NCI-H1048 (cell line): Measurements from ENCODE around the gene CPEB4.

ENCODE experiments used
- DNase-seq: peaks from one replicate; lab custom pipeline; 2025; lab: John Stamatoyannopoulos, UW

Gene CPEB4

DNA sequence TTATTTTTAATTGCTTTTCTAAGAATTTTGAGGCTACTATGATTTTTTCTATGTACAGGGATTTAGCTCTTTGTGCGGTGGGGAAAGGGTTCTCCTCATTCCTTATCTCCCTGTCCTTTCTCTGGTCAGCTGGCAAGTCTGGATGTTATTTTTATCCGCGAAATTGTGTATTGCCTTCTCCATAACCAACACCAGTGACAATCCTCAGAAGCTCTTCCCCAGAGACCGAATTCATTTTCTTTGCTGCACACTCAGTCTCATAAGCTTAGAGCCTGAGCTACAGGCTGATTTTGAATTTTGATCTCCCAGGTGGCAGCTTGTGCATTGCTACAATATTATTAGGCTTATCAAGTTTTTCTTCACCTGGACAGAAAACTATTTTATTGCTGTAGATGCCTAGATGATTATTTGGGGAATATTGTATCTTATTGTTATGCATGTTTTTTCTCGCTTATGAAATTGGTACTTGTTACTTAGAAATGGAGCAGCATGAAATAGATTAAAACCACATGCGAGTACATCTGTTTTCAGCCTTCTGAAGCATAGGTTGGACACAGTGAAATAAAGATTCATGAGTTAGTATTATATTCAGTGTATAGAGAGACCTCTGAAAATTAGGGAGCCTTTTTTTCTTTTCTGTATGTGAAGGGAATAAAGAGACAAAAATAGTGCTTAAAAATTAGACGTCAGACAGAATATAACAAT, 27.3 kb downstream of the CPEB4 start:
- DNase-seq: no peak

DNA sequence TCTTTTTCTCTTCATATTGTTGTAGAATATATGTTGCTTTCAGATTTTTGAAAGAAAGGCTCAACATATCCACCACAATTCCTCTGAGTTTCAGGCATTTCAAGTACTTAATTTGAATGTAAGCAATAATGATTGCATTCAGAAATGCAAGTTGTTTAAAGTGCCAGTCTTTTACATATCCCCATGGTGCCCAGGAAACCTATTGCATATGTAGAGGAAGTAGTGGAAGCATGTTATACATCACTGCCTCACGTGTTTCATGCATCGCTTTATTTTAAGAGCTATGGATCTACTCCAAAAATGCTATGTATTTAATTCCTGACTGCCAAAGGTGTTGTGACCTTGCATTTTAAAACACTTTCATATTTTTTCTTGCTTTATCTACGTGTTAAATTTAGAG, 28.1 kb downstream of the CPEB4 start:
- DNase-seq: no peak

DNA sequence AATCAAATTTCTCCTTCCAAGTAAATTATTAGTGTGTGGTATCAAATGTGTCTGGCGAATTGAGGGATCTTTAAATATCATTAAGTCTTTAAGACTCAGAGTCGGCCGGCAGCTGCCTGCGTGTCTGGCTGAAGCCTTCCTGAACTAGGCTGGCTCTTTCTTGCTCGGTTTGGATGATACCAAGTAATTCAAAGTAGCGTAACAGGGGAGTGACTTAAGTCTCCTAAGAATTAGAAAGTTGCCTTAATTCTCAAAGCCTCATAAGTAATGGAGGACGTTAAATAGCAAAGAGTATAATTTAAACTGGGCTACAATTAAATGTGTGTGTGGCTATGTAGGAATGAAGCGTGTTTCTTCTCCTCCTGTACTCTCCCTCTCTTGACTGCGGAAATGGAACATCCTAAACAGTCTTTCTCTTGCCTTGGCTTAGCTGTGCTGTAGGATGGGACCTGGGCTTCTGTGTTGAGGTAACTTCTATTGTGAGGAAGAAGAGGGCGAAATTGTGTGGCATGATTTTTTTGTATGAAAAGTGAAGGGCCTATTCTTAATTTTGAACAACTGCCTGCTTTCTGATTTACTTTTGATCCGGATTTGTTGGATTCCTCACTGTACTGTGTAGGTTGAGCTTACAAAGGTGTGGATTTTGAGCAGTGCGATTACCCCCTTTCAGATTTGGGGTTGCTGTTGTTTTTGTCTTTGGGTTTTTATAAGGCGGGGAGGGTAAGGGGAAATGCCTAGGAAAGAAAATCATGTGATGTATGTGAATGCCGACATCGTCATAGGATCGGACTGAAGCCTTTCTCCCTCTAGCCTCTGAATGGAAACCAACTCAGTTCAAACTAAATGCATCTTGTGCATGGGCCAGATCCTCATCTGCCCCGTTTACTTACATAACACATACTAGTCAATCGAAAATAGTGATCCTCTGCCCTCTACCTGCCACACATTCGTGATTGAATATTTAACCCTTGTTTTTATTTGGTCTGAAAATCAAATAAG, 29.9 kb downstream of the CPEB4 start:
- peak; percentile 26 for DNase-seq

DNA sequence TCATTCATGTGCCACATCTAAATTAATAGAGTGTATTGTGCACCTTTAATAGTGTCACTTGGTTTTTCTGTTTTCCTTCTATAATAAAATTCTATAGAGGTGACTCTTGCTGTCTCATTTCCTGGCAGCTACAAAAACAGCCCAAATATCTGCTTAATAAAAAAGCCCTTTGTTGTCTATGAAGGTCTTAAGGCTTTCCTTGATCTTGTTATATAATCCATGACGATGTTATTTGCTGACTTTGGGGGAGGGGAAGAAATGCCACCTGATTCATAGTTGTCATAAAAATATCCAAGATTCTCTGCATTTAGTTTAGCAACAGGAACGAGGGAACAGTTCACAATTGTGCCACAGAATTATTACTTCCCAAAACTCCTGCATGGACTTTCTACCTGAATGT, 31.3 kb downstream of the CPEB4 start:
- DNase-seq: no peak

DNA sequence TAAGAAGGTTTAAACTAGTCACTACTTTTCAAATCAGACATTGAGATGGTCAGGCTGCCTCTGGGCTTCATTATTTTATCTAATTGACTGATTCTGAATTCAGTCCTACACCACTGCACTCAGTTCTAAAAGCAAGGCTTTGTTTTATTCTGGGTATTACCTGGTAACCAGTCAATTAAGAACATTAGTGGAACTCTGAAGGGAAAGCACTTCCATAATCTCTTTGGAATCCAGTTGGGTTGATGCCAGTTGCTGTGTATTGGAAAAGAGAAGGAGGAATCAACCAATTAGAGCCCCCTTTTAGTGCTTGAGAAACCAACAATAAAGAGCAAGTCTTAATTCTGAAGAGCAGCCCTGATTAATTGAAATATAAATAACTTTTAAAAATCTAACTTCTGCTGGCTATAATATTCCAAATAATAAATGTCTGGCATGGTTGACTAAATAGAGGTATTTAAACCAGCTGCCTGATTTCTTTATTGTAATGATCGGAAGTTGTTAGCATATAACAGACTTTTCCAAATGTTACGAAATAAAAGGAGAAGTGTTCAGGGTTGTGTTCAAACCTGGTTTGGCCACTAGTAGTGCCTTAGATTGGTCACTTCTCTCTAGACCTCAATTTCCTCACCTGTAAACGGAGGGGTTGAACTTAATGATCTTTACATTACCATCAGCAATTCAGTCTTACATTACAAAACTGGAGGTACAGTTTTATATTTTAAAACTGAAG, 32.0 kb downstream of the CPEB4 start:
- DNase-seq: no peak

DNA sequence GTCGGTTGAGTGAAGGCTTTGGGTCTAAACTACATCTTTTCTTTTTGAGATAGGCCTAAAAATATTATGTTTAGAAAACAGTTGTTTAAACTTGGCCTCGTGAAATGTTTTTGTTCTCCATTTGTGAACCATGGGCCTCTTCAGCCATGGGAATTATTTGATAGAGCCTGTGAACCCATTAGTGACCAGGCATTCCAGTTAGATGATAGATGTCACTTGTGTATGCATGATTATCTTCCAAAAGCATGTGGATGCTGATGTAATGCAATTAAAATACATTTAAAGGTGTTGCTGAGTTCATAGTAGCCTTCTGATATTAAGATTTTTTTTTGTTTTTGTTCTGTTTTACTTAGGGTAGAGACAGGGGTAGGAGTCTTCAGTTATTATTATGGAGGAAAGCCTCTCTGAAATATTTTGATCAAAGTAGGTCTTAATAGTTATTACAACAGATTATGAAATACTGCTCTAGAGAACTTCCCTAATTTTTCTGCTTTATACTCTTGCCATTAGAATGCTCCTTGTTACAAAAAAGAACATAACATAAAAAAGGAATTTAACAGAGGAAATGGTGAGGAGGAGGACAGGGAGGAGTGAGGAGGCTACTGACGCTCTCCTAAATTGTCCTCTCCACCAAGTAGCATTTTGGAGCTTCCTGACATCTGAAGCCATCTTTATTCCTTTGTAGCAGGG, 32.9 kb downstream of the CPEB4 start:
- no peak for DNase-seq

DNA sequence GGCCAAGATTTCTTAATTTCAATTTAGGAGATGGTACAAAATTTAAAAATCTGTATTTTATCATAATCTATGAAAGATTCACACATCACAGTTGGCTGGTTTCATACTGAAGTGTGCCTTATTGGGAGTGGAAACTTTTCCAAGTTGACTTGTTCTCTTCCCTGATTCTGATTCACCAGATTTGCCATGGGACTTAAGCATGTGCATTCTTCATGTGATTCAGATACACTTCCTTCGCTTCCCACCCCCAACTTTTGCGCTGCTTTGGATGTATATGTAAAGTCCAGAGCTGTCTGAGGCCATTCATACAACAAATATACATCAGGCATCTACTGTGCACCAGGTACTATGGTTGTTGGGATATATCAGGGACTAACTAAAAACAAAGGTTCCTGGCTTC, 34.4 kb downstream of the CPEB4 start:
- DNase-seq: no peak

DNA sequence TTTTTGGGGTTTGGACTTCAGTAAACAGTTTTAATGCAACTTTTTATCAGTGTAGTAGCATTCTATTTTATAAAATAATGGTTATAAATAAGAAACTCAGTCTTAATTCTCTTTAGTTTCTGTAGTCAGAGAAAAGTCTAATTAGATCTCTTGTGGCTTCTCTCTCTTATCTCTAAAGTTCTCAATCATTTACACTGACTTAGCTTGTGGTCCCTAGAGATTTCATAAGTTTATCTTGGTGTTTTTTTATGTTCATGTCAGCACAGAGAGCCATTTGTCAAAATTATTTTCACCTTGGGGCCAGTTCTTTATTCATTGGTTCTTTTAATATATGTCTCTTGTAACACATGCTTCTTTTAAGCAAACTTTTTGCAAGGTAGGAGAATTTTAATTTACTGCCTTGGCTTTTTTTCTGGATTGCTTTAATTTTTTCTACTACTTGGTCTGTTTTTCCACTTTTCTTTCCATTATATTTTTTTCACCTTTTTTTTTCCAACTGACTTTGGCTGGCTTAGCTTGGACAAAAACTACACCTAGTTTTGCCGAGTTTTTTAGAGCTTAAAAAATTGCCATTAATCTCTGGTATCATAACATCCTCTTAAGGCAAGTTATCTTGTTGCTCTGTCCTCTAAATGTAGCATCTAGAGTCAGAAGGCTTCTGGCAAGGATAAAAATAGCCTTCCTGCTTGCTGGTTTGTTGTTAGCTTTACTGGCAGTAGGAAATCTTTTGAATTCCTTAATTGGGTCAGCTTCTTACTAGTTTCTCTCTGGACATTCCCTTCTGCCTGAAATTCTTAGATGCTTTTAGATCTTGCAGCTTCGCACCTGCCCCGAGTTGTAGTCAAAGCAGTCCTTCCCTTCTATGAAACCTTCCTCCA, 35.3 kb downstream of the CPEB4 start:
- DNase-seq: no peak

DNA sequence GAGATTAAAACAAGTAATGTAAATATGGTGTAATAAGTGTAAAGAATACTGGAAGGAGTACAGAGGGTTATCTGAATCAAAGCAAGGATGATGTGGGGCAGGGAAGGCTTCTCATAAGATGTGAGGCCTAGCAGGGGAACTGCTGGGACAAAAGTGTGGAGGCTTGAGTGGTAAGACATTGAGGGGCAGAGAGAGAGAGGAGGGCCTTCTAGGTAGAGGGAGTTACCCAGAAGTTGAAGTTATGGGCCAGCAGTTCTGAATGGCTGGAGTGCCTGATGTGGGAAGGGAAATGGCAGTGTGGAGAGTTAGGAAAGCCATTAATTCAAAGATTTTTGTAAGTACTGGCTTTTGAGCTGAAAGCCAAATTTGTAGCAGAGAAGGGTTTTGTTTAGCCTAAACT, 36.8 kb downstream of the CPEB4 start:
- no peak for DNase-seq

DNA sequence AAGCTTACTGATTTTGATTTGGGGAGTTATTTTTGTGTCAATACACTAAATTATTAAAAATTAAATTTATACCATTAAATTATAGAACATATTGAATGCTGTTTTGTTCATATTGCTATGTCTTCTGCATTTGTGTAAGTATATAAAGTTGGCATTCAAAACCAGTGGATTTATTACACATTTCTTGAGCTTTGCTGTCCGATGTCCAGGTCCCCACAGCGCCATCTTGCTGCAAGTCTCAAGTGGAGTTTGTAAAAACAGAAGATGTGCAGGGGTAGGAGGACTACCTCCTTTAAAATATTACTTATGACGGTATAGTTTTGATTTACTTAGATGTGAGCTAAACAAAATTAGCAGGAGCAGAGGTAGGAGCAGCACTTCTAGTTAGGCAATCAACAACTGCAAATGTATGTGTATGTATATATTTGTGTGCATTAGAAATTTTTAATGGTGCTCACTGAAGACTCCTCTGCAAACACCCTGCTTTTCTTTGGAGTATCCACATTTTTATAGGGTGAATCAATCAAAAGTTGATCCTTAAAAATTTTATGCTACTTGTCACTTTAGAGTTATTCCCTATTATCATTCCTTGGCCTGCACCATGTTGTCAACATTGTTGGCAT, 37.4 kb downstream of the CPEB4 start:
- no peak for DNase-seq

DNA sequence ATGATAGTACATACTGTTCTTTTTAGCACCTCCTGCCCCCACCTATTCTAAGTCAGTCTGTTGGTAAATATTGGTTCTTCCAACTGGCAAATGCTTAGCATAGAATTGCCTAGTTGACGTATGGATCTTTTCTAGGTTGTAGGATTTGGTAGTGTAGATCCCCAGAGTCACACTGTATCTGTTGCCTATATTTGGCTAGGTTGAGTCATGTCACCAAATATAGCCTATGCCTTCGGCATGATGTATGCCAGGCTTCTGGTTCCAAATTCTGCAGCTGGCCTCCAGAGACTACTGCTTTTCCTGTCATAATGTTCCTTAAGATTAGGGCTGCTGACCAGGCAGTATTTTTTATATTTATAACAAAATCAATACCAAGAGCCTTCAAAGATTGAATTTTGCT, 38.2 kb downstream of the CPEB4 start:
- DNase-seq: no peak

DNA sequence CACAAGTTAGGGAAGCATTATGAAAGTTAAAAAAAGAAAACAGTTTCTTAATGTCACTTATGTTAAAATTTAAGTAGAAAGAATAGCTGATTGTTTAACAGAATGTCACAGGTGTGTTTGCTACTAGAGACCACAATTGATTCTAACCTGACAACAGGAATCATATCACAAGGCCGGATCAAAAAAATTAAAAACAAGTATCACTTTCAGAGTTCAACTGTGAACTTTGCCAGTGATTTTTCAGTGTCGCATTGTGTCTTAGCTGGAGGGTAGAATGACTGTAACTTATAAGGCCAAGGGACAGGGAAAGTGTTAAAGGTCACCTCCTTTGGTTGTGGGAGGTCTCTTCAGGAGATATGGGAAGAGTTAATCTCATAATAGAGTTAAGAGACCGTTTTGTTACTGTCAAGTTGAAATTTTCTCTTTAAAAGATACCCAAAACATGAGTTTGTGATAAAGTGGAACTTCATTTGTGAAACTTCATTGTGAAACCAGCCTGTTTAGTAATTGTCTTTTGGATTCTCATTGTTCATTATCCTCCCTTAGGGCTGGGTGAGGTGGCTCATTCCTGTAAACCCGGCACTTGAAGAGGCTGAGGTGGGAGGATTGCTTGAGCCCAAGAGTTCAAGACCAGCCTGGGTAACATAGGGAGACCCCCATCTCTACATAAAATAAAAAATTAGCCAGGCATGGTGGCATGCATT, 40.9 kb downstream of the CPEB4 start:
- no peak for DNase-seq

DNA sequence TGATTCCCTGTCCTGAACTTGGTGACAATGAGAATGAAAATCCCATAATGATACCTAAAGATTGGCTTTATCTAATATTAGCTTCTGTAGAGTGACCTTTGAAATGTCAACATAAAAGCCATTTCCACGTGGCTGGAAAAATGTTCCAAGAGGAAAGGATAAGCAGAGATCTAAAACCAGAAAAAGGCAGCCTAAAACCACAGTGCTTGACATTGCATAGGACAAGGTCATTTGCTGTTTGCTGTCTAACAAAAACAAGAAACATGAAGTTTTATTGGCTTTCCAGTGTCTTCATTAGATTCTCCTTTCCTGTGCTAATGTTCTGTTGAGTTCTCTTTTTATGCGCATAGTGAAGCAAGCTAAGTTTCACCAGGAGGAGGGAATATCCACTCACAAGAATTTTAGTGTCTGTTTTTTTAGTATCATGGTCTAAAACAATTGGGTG, 44.6 kb downstream of the CPEB4 start:
- DNase-seq: no peak

DNA sequence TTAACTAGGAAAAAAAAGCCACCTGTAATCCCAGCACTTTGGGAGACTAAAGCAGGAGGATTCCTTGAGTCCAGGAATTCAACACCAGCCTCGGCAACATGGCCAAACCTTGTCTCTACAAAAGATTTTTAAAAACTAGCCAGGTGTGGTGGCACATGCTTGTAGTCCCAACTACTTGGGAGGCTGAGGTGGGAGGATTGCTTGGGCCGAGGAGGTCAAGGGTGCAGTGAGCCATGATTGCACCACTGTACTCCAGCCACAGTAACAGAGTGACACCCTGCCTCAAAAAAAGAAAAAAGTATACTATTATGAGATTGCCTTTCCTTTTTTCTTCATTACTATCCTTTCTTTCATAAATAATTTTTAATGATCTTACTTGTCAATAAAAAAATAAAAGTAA, 45.8 kb downstream of the CPEB4 start:
- no peak for DNase-seq

DNA sequence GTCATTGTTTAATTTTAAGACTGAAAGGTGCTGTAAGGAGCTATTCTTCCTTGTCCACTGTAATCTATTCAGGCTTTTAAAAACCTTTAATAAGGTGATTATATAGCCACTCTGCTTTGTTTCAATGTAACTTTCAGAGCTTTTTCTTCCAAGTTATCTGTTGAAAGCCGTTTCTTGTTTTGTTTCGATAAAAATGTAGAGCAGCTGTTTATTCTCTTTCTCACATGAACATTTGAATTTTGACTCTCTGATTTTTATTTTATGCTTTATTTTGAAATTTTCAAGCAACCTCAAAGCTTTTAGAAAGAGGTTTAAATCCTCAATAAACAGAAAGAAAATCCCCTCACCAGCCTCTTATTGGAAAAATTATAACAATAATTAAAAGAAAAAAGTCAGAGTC, 47.2 kb downstream of the CPEB4 start:
- DNase-seq: no peak

DNA sequence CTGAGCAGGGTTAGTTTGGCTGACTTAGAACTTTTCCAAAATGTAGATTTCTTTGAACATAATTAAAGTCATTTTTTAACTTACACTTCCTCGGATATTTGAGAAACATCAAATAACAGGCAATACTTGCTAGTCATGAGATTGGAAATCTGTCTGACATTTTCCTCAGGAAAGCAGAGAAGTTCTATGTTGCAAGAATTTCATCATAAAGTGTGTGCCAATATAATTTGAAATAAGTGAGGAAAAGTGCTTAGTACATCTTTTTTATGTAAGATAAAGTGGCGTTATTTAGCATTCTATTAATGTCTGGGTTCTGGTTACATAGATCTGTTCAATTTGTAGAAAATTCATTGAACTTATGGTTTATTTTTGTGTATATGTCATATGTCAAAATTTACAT, 52.1 kb downstream of the CPEB4 start:
- DNase-seq: no peak

DNA sequence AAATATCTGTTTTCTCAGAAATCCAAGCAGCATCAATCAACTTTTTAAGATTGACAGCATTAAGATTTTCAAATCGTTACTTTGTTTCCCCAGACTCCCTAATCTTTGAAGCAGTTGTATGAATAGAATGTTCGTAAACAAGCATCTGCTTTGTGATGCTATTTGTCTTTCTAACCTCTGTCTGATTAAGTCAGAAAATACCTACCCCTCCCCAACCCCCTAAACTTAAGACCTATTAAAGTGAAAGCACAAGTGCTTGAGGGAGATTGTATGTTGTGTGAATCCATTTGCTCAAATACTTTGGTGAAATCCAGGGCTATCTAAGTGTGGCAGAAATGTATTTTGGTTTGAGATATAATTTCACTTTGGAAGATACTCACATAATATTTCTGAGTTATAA, 53.0 kb downstream of the CPEB4 start:
- DNase-seq: no peak

DNA sequence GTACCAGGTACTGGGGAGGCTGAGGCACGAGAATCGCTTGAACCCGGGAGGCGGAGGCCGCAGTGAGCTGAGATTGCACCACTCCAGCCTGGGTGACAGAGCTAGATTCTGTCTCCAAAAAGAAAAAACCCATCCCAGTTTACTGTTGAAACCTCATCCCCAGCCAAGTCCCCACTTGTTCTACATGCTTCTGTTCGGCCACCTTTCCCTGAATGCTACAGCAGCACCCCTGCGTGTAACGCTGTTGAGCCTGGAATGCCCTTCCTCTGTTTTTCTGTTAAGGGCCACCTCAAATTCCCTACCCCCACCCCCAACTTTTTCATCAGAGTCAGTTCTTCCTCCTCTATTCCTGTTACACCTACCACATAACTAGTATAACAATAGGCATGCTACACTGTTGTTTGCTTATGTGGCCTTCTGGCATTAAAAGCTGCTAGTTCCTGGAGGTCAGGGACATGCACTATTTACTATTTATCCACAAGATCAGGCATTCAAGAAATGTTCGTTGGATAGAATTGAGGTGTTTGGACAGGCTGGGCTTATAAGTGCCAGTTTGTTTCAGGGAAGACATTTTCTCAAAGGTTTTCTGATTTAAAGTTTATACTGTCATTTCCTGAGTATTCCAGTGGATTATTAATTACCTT, 53.7 kb downstream of the CPEB4 start:
- DNase-seq: no peak

DNA sequence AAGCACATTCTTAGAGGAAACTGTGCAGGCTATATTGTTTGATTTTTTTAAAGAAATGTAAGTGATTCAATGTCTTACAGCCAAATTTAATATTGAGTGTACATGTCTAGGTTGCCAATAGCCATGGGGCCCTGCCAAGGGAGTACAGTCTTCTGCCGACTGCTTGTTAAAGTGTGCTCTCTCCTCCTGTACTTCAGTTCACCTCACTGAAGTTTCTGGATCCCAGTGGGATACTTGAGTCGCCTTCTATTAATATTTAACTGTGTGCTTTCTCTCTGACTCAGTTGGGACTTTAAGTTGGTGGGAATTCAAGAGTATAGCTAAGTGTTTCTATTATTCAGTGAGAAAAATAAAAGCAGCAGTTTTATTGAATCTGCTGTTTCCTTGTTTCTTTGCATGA, 56.4 kb downstream of the CPEB4 start:
- DNase-seq: no peak
